Measurements from ENCODE around the gene SORT1.

- TF ChIP-seq CTCF (IDR thresholded peaks at IDR 0.05) (no peak), POLR2AphosphoS5 (IDR thresholded peaks at IDR 0.05) (no peak)
These were observed 116.9 kb downstream of the SORT1 start for GRCh38 chr1:109280862-109281261.
